SK-N-SH treated with all-trans-retinoic acid at 6 μM for 48 hours (cell line): ENCODE data around the gene ZDHHC8.

Experiments used
- ATAC-seq: fragments of 200-7000 bp; cut with Tn5 transposase; 3 replicates; pipeline ENCODE4 v1.9.1; 2020; ENCODE audit warnings: mild to moderate bottlenecking, moderate library complexity
- ARNTL ChIP-seq: fragments of 450-650 bp; formaldehyde crosslinking; IDR thresholded peaks from 2 replicates; pipeline ENCODE4 v1.5.0; 2020; ENCODE audit warnings: low read depth, mild to moderate bottlenecking, moderate library complexity, borderline replicate concordance
- BACH2 ChIP-seq: fragments of 250-450 bp; sonication (Bioruptor Pico); IDR thresholded peaks from 2 replicates; pipeline ENCODE4 v1.9.0; 2021; ENCODE audit warnings: mild to moderate bottlenecking, borderline replicate concordance
- CSDC2 ChIP-seq: fragments of 250-450 bp; sonication (Bioruptor Pico); IDR thresholded peaks from 2 replicates; pipeline ENCODE4 v1.5.0; 2020; ENCODE audit warnings: mild to moderate bottlenecking, moderate library complexity
- ESRRG ChIP-seq: fragments of 250-450 bp; sonication (Bioruptor Pico); IDR thresholded peaks from 2 replicates; pipeline ENCODE4 v1.6.1; 2021; ENCODE audit warnings: mild to moderate bottlenecking
- GLIS3 ChIP-seq: fragments of 250-450 bp; sonication (Bioruptor Pico); IDR thresholded peaks from 2 replicates; pipeline ENCODE4 v1.5.0; 2020; ENCODE audit warnings: mild to moderate bottlenecking, moderate library complexity
- OSR1 ChIP-seq: fragments of 250-450 bp; sonication (Bioruptor Pico); IDR thresholded peaks from 2 replicates; pipeline ENCODE4 v1.8.0; 2022; ENCODE audit warnings: moderate library complexity, mild to moderate bottlenecking, inconsistent platforms
- PPARA ChIP-seq: fragments of 250-450 bp; sonication (Bioruptor Pico); IDR thresholded peaks from 2 replicates; pipeline ENCODE4 v1.5.0; 2020; ENCODE audit warnings: mild to moderate bottlenecking, borderline replicate concordance
- RARB ChIP-seq: fragments of 250-450 bp; sonication (Bioruptor Pico); IDR thresholded peaks from 2 replicates; pipeline ENCODE4 v1.8.0; 2021; ENCODE audit warnings: mild to moderate bottlenecking, moderate library complexity
- TSHZ2 ChIP-seq: fragments of 250-450 bp; sonication (Bioruptor Pico); IDR thresholded peaks from 2 replicates; pipeline ENCODE4 v1.5.0; 2020; ENCODE audit warnings: mild to moderate bottlenecking, moderate library complexity
- ZC3H10 ChIP-seq: fragments of 250-450 bp; sonication (Bioruptor Pico); IDR thresholded peaks from 2 replicates; pipeline ENCODE4 v1.5.1; 2021; ENCODE audit warnings: mild to moderate bottlenecking, moderate library complexity
- ZFP3 ChIP-seq: fragments of 250-450 bp; sonication (Bioruptor Pico); IDR thresholded peaks from 2 replicates; pipeline ENCODE4 v1.5.0; 2020; ENCODE audit warnings: mild to moderate bottlenecking, moderate library complexity
- ZFP30 ChIP-seq: fragments of 450-650 bp; formaldehyde crosslinking; IDR thresholded peaks from 2 replicates; pipeline ENCODE4 v1.5.0; 2022; ENCODE audit warnings: mild to moderate bottlenecking, moderate library complexity
- ZNF565 ChIP-seq: fragments of 450-650 bp; formaldehyde crosslinking; conservative IDR thresholded peaks from 2 replicates; pipeline ENCODE4 v1.5.0; 2020; ENCODE audit warnings: low read depth, mild to moderate bottlenecking, moderate library complexity
- ZNF70 ChIP-seq: fragments of 450-650 bp; formaldehyde crosslinking; IDR thresholded peaks from 2 replicates; pipeline ENCODE4 v1.5.0; 2020; ENCODE audit warnings: mild to moderate bottlenecking, moderate library complexity
- TF ChIP-seq, protein P1 (sequence below): fragments of 250-450 bp; sonication (Bioruptor Pico); IDR thresholded peaks from 2 replicates; pipeline ENCODE4 v1.5.1; 2020; ENCODE audit warnings: low read depth, mild to moderate bottlenecking, moderate library complexity
- TF ChIP-seq, protein P2 (sequence below): fragments of 250-450 bp; sonication (Bioruptor Pico); IDR thresholded peaks from 2 replicates; pipeline ENCODE4 v1.5.1; 2021; ENCODE audit warnings: mild to moderate bottlenecking, moderate library complexity
- TF ChIP-seq, protein P3 (sequence below): fragments of 250-450 bp; sonication (Bioruptor Pico); IDR thresholded peaks from 2 replicates; pipeline ENCODE4 v1.8.0; 2020; ENCODE audit warnings: mild to moderate bottlenecking, moderate library complexity, borderline replicate concordance
- TF ChIP-seq, protein P4 (sequence below): fragments of 250-450 bp; sonication (Bioruptor Pico); IDR thresholded peaks from 2 replicates; pipeline ENCODE4 v1.8.0; 2021; ENCODE audit warnings: low read depth, mild to moderate bottlenecking, moderate library complexity, borderline replicate concordance

ZDHHC8 gene

DNA sequence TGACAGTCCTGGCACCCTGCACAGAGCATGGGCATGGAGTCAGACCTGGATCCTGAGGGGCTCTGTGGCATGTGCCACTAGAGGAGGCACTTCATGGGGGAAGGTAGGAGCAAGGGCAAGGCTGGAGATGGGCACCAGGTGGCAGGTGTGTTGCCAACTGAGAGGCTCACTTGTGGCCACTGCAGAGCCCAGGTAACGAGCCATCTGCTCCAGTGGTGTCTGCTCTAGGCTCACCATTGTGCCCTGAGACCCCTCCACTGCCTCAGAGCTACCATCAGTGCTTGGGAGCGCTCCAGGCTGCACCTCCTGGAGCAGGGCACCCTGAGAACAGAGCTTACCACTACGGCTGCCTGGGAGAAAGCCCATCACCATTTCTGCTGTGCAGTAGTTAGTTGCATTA, 1.3 kb upstream of the ZDHHC8 start:
- peak; percentile 4 for ATAC-seq
- TF ChIP-seq PPARA (CRISPR knock-in tag): no peak
- TF ChIP-seq, protein P1, sequence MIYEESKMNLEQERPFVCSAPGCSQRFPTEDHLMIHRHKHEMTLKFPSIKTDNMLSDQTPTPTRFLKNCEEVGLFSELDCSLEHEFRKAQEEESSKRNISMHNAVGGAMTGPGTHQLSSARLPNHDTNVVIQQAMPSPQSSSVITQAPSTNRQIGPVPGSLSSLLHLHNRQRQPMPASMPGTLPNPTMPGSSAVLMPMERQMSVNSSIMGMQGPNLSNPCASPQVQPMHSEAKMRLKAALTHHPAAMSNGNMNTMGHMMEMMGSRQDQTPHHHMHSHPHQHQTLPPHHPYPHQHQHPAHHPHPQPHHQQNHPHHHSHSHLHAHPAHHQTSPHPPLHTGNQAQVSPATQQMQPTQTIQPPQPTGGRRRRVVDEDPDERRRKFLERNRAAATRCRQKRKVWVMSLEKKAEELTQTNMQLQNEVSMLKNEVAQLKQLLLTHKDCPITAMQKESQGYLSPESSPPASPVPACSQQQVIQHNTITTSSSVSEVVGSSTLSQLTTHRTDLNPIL (CRISPR knock-in tag): no peak
- TF ChIP-seq GLIS3 (CRISPR knock-in tag): no peak
- no peak for TF ChIP-seq CSDC2 (CRISPR knock-in tag)
- no peak for TF ChIP-seq TSHZ2 (CRISPR knock-in tag)
- no peak for TF ChIP-seq ZC3H10
- TF ChIP-seq RARB (CRISPR knock-in tag): no peak
- no peak for TF ChIP-seq ESRRG (CRISPR knock-in tag)
- no peak for TF ChIP-seq ARNTL
- TF ChIP-seq, protein P2, sequence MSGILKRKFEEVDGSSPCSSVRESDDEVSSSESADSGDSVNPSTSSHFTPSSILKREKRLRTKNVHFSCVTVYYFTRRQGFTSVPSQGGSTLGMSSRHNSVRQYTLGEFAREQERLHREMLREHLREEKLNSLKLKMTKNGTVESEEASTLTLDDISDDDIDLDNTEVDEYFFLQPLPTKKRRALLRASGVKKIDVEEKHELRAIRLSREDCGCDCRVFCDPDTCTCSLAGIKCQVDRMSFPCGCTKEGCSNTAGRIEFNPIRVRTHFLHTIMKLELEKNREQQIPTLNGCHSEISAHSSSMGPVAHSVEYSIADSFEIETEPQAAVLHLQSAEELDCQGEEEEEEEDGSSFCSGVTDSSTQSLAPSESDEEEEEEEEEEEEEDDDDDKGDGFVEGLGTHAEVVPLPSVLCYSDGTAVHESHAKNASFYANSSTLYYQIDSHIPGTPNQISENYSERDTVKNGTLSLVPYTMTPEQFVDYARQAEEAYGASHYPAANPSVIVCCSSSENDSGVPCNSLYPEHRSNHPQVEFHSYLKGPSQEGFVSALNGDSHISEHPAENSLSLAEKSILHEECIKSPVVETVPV (CRISPR knock-in tag): no peak
- TF ChIP-seq ZNF565 (CRISPR knock-in tag): no peak
- TF ChIP-seq OSR1 (CRISPR knock-in tag): no peak
- TF ChIP-seq BACH2 (CRISPR knock-in tag): no peak

GRCh38 chr22:20130731-20131596, 640 bp upstream of the ZDHHC8 start:
- peak; percentile 87 for ATAC-seq
- TF ChIP-seq, protein P3, sequence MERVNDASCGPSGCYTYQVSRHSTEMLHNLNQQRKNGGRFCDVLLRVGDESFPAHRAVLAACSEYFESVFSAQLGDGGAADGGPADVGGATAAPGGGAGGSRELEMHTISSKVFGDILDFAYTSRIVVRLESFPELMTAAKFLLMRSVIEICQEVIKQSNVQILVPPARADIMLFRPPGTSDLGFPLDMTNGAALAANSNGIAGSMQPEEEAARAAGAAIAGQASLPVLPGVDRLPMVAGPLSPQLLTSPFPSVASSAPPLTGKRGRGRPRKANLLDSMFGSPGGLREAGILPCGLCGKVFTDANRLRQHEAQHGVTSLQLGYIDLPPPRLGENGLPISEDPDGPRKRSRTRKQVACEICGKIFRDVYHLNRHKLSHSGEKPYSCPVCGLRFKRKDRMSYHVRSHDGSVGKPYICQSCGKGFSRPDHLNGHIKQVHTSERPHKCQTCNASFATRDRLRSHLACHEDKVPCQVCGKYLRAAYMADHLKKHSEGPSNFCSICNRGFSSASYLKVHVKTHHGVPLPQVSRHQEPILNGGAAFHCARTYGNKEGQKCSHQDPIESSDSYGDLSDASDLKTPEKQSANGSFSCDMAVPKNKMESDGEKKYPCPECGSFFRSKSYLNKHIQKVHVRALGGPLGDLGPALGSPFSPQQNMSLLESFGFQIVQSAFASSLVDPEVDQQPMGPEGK (CRISPR knock-in tag): 0 out of 2 replicates have a peak, but pooled peaks have one; percentile 32
- TF ChIP-seq ARNTL: no peak

DNA sequence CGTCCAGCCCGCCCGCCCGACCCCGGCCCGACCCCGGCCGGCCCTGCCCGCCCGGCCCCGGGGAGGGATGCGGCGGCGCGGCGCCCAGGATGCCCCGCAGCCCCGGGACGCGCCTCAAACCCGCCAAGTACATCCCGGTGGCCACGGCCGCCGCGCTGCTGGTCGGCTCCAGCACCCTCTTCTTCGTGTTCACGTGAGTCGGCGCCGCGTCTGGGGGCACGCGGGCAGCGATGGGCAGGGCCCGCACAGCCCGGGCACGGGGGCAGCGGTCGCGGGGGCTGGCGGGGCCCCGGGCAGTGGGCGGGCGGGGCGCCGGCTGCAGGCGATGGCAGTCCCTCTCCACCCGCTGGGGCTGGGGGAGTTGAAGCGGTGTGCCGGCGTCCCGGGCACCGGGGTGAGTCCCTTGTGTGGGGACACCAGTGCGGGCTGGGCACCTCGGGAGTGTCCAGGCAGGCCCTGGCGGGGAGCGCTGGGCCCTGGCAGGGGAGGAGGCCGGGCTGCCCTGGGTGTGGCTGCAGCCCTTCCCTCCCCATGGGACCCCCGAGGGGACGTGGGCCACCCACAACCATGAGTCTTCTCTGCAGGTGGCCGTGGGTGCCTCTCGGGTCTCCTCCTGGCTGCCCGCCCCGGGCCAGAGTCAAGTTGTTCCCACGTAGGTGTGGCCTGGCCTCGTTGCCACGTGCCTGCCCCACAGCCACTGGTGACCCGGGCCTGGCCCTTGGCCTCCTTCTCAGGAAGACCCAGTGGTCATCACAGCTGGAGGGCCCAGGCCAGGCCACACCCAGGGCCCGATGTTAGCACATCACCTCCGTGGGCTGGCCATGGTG, 468 bp downstream of the ZDHHC8 start:
- ATAC-seq: 0 out of 3 replicates have a peak, but pooled peaks have one; percentile 1
- TF ChIP-seq ZNF70: no peak
- no peak for TF ChIP-seq OSR1 (CRISPR knock-in tag)
- TF ChIP-seq, protein P2 (CRISPR knock-in tag): no peak
- TF ChIP-seq ZFP30 (CRISPR knock-in tag): no peak
- TF ChIP-seq RARB (CRISPR knock-in tag): no peak
- TF ChIP-seq GLIS3 (CRISPR knock-in tag): no peak
- TF ChIP-seq, protein P3 (CRISPR knock-in tag): no peak
- TF ChIP-seq ZFP3 (CRISPR knock-in tag): no peak
- TF ChIP-seq, protein P4, sequence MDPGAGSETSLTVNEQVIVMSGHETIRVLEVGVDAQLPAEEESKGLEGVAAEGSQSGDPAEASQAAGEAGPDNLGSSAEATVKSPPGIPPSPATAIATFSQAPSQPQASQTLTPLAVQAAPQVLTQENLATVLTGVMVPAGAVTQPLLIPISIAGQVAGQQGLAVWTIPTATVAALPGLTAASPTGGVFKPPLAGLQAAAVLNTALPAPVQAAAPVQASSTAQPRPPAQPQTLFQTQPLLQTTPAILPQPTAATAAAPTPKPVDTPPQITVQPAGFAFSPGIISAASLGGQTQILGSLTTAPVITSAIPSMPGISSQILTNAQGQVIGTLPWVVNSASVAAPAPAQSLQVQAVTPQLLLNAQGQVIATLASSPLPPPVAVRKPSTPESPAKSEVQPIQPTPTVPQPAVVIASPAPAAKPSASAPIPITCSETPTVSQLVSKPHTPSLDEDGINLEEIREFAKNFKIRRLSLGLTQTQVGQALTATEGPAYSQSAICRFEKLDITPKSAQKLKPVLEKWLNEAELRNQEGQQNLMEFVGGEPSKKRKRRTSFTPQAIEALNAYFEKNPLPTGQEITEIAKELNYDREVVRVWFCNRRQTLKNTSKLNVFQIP: no peak
- TF ChIP-seq TSHZ2 (CRISPR knock-in tag): no peak
